MM.1S (cell line): ENCODE measurements around the gene MFSD11.
A peak's percentile ranks its signal among the peaks of the same experiment; 100 is the strongest.

Experiments
- DNase-seq: peaks from one replicate; pipeline ENCODE4 v3.0.0-alpha.2; 2015
- H2AFZ ChIP-seq: fragments of 300-600 bp; sonication (generic); 2 replicates; pipeline ENCODE4 v1.6.0; 2016; ENCODE audit warnings: antibody characterized with exemption, low read length
- H3F3A ChIP-seq: fragments of 300-600 bp; sonication (generic); 2 replicates; pipeline ENCODE4 v1.6.1; 2016; ENCODE audit warnings: mild to moderate bottlenecking, antibody characterized with exemption, low read length, moderate library complexity, mixed read lengths; ENCODE audit not compliant: insufficient read depth
- H3K27ac ChIP-seq: fragments of 300-600 bp; sonication (generic); 2 replicates; pipeline ENCODE4 v1.5.1; 2016; ENCODE audit warnings: mild to moderate bottlenecking, low read length
- H3K27me3 ChIP-seq: fragments of 300-600 bp; sonication (generic); replicated peaks from 2 replicates; pipeline ENCODE4 v1.6.0; 2016; ENCODE audit warnings: low read length; ENCODE audit not compliant: insufficient read depth
- H3K36me3 ChIP-seq: fragments of 300-600 bp; sonication (generic); replicated peaks from 2 replicates; pipeline ENCODE4 v1.6.1; 2016; ENCODE audit warnings: mild to moderate bottlenecking, low read length, mixed read lengths; ENCODE audit not compliant: insufficient read depth
- H3K4me1 ChIP-seq: fragments of 300-600 bp; sonication (generic); 2 replicates; pipeline ENCODE4 v1.6.1; 2016; ENCODE audit warnings: low read length, mixed read lengths
- H3K4me2 ChIP-seq: fragments of 300-600 bp; sonication (generic); 2 replicates; pipeline ENCODE4 v1.6.0; 2016; ENCODE audit warnings: low read depth, low read length
- H3K4me3 ChIP-seq: fragments of 300-600 bp; sonication (generic); 2 replicates; pipeline ENCODE4 v1.5.1; 2016; ENCODE audit warnings: low read length, mixed read lengths
- H3K79me2 ChIP-seq: fragments of 300-600 bp; sonication (generic); 2 replicates; pipeline ENCODE4 v1.6.1; 2016; ENCODE audit warnings: mixed run types, low read length, mixed read lengths
- H3K9ac ChIP-seq: fragments of 300-600 bp; sonication (generic); 2 replicates; pipeline ENCODE4 v1.6.1; 2016; ENCODE audit warnings: low read length, mixed read lengths
- H3K9me2 ChIP-seq: fragments of 300-600 bp; sonication (generic); replicated peaks from 2 replicates; pipeline ENCODE4 v1.6.1; 2016; ENCODE audit warnings: mild to moderate bottlenecking, low read length, mixed read lengths; ENCODE audit not compliant: insufficient read depth
- H3K9me3 ChIP-seq: fragments of 300-600 bp; sonication (generic); replicated peaks from 2 replicates; pipeline ENCODE4 v1.6.1; 2016; ENCODE audit warnings: mild to moderate bottlenecking, low read length, mixed read lengths; ENCODE audit not compliant: insufficient read depth
- H4K20me1 ChIP-seq: fragments of 300-600 bp; sonication (generic); 2 replicates; pipeline ENCODE4 v1.6.1; 2016; ENCODE audit warnings: mild to moderate bottlenecking, low read length, moderate library complexity, mixed read lengths; ENCODE audit not compliant: insufficient read depth
- EZH2 ChIP-seq: fragments of 300-600 bp; sonication (generic); optimal IDR thresholded peaks from 2 replicates; pipeline ENCODE3; 2017; ENCODE audit warnings: low read depth, mild to moderate bottlenecking, antibody characterized with exemption, low read length, mixed read lengths
- EZH2phosphoT487 ChIP-seq: fragments of 300-600 bp; sonication (generic); IDR thresholded peaks from 2 replicates; pipeline ENCODE4 v1.6.1; 2018; ENCODE audit warnings: antibody characterized with exemption, low read length
- TF ChIP-seq, protein P1 (sequence below): fragments of 300-600 bp; sonication (generic); IDR thresholded peaks from 2 replicates; pipeline ENCODE4 v1.5.1; 2016; ENCODE audit warnings: antibody characterized with exemption, low read length, mixed read lengths

MFSD11 gene

DNA sequence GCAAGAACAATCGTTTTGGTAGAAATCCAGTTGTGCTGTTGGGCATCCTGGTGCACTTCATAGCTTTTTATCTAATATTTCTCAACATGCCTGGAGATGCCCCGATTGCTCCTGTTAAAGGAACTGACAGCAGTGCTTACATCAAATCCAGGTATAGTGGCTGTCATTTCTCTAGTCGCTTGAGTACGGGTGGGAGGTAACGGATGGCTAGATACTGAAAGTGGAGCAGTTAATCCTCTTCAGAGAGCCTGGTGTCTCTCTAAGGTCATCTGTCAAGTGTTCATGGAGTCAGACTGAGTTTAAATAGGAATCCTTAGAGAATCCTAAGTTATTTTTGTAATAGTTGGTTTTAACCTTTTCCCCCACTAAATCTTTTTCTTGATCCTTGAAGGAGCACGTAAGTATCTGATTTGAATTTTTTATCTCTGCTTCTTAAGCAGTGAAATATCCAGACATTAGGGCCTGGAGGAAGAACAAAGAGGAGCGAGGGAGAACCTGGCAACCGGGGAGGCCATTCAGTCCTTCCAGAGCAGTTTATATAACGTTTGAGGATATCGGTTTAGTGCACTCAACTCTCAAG lies 37.2 kb downstream of the MFSD11 start:
- Histone ChIP-seq H3K79me2 (no peaks in the 10 kb centered on the region), H3K36me3 (no peaks in the 10 kb centered on the region), H3K9me3 (no peaks in the 10 kb centered on the region), H4K20me1 (no peaks in the 10 kb centered on the region), H2AFZ (no peak overlapping the region), H3K27ac (no peak overlapping the region), H3K4me1 (peaks cover 20% of the 10 kb centered on the region), H3K4me3 (no peak overlapping the region), H3F3A (peaks cover 13% of the 10 kb centered on the region), H3K9ac (no peak overlapping the region), H3K4me2 (no peak overlapping the region), H3K27me3 (no peaks in the 10 kb centered on the region), H3K9me2 (no peaks in the 10 kb centered on the region)
- TF ChIP-seq EZH2phosphoT487, result no peak
- TF ChIP-seq EZH2, result no peak
- TF ChIP-seq, protein P1, sequence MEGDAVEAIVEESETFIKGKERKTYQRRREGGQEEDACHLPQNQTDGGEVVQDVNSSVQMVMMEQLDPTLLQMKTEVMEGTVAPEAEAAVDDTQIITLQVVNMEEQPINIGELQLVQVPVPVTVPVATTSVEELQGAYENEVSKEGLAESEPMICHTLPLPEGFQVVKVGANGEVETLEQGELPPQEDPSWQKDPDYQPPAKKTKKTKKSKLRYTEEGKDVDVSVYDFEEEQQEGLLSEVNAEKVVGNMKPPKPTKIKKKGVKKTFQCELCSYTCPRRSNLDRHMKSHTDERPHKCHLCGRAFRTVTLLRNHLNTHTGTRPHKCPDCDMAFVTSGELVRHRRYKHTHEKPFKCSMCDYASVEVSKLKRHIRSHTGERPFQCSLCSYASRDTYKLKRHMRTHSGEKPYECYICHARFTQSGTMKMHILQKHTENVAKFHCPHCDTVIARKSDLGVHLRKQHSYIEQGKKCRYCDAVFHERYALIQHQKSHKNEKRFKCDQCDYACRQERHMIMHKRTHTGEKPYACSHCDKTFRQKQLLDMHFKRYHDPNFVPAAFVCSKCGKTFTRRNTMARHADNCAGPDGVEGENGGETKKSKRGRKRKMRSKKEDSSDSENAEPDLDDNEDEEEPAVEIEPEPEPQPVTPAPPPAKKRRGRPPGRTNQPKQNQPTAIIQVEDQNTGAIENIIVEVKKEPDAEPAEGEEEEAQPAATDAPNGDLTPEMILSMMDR, result no peak
- DNase-seq, result no peak

DNA sequence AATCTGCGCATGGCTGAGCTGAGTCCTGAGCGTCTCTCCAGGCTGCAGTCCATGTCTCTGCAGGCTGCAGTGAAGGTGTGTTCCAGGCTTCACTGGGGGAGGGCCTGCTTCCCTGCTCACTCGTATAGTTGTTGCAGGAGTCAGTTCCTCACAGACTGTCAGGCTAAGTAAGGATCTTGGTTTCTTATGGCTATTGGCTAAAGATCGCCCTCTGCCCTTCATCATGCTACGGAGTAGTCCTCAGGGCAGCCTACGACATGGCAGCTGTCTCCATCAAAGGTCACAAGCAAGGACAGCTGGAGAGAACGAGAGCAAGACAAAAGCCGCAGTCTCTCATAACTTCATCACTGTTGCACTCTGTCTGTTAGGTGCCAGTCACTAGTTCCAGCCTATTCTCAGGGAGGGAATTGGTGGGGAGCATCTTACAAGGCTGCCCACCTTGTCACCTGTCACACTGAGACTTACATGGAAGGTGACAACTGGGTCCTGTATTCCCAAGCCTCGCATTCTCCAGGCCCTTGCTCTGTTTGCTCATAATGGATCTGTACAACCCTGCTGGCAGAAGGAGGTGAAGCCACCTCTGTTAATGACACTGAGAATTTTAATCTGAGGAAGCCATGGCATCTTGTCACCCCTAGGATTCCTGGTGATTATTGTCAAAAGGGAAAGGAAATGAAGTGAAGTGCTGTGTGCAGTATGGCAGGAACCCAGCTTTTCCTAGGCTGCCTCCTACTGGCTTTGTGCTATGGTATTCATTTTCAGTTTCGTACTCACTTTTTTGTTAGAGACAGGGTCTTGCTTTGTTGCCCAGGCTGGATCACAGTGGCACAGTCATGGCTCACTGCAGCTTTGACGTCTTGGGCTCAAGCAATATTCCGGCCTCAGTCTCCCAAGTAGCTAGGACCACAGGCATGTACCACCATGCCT lies 43.4 kb downstream of the MFSD11 start:
- H3K27me3 ChIP-seq, result no peaks in the 10 kb centered on the region
- H3K9me3 ChIP-seq, result no peaks in the 10 kb centered on the region
- no peaks in the 10 kb centered on the region for H3K9me2 ChIP-seq
- H4K20me1 ChIP-seq, result no peaks in the 10 kb centered on the region
- H3K79me2 ChIP-seq, result no peaks in the 10 kb centered on the region
- peak; percentile 30 for DNase-seq
- H3K4me3 ChIP-seq, result no peak overlapping the region
- TF ChIP-seq EZH2phosphoT487, result no peak
- no peak for TF ChIP-seq EZH2
- TF ChIP-seq, protein P1, result peak; percentile 42
- H3K27ac ChIP-seq, result peak overlapping the region; percentile 97; the same call in 1 of the 2 replicates
- H3K4me1 ChIP-seq, result peaks cover 56% of the 10 kb centered on the region
- no peaks in the 10 kb centered on the region for H3K36me3 ChIP-seq
- peaks cover 40% of the 10 kb centered on the region for H3F3A ChIP-seq
- H3K9ac ChIP-seq, result no peak overlapping the region
- H2AFZ ChIP-seq, result no peak overlapping the region
- H3K4me2 ChIP-seq, result no peak overlapping the region

DNA sequence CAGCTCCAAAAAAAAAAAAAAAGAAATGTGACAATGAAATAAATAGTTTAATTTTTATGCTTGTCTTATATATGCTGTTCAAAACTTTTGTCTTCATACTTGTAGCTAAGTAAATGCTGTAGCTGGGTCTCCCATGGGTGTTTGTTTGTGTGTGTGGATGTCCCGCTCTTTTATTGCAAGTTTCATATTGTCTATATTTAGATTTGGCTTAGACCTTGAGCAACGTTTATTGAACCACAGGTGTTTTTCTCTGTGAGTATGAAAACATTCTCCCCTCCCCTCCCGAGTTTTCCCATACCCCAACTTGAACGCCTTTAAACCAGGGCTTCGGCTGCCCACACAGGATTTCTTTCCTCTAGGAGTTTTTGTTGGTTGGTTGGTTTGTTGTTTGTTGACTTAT lies 45.2 kb downstream of the MFSD11 start:
- no peak for TF ChIP-seq EZH2phosphoT487
- TF ChIP-seq, protein P1, result no peak
- Histone ChIP-seq H3K9me2 (no peaks in the 10 kb centered on the region), H3K36me3 (no peaks in the 10 kb centered on the region), H3K4me3 (no peak overlapping the region), H3K27ac (peak overlapping the region; percentile 97), H2AFZ (no peak overlapping the region), H3K9me3 (no peaks in the 10 kb centered on the region), H3K79me2 (no peaks in the 10 kb centered on the region), H3K4me1 (peaks cover 57% of the 10 kb centered on the region), H4K20me1 (no peaks in the 10 kb centered on the region), H3K27me3 (no peaks in the 10 kb centered on the region), H3K9ac (peak overlapping the region; percentile 81), H3F3A (peaks cover 41% of the 10 kb centered on the region), H3K4me2 (peak overlapping the region; percentile 79)
- DNase-seq, result peak; percentile 90
